ENCODE data around the gene UST.

GRCh38 chr6:149079456-149079855 lies 332.6 kb downstream of the UST start:
- TF ChIP-seq CTCF (conservative IDR thresholded peaks at IDR 0.05 in 1 of 2, IDR thresholded peaks at IDR 0.05 in 1 of 2; ENCODE audit: extremely low read depth in 1 of 2, insufficient read depth in 1 of 2, low read depth in 1 of 2, low read length in 2 of 2) (no peak), EZH2 (IDR thresholded peaks at IDR 0.05; ENCODE audit: borderline replicate concordance, low read length) (no peak)

All from mammary epithelial cell (primary cell).